ENCODE measurements around the gene APOO.

DNA sequence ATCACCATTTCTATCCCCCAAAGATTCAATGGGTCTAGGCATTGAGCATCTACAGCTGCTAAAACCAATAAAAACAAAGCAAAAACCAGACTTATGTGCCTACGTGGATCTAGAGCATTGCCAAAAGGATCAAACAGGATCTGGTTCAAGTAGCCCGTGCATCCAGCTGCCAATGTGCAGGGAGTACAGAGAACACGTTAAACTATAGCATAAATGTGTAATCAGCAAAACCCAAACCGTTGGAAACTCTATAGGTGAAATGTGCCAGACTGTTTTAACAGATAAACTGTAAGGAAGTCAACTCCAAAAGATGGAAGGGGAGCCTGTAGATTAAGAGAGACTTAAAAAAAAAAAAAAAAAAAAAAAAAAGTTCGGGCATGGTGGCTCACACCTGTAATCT is 58.5 kb downstream of the APOO start:
- TF ChIP-seq, protein P1, sequence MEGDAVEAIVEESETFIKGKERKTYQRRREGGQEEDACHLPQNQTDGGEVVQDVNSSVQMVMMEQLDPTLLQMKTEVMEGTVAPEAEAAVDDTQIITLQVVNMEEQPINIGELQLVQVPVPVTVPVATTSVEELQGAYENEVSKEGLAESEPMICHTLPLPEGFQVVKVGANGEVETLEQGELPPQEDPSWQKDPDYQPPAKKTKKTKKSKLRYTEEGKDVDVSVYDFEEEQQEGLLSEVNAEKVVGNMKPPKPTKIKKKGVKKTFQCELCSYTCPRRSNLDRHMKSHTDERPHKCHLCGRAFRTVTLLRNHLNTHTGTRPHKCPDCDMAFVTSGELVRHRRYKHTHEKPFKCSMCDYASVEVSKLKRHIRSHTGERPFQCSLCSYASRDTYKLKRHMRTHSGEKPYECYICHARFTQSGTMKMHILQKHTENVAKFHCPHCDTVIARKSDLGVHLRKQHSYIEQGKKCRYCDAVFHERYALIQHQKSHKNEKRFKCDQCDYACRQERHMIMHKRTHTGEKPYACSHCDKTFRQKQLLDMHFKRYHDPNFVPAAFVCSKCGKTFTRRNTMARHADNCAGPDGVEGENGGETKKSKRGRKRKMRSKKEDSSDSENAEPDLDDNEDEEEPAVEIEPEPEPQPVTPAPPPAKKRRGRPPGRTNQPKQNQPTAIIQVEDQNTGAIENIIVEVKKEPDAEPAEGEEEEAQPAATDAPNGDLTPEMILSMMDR (IDR thresholded peaks at IDR 0.05) = no peak
- TF ChIP-seq POLR2A (IDR thresholded peaks at IDR 0.05) = no peak
